GM12872 (cell line): ENCODE results near the gene LARGE1.

Experiments
- TF ChIP-seq, protein P1 (sequence below): IDR thresholded peaks from 3 replicates; pipeline ENCODE4 v1.5.1; 2011; ENCODE audit warnings: low read depth, mild to moderate bottlenecking, low read length, moderate library complexity; ENCODE audit not compliant: insufficient read depth

Gene LARGE1

DNA sequence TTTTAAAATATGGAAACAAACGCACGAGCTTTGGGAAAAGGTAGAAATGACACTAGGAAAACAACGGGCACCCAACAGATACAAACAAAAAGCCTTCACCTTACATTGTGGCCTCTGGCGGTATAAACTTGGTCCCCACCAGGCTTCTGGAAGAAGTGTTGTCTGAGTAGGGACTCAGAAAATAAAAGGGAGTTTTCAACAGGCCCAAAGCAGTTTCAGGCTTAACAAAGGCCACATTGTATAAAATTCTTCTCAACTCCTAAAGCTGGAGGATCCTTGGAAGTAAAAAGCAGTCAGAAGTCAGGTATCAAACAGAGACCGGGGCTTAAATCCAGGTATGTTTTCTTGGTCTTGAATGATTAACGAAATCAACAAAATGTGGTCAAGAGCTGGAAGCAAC, 61.0 kb downstream of the LARGE1 start:
- TF ChIP-seq, protein P1, sequence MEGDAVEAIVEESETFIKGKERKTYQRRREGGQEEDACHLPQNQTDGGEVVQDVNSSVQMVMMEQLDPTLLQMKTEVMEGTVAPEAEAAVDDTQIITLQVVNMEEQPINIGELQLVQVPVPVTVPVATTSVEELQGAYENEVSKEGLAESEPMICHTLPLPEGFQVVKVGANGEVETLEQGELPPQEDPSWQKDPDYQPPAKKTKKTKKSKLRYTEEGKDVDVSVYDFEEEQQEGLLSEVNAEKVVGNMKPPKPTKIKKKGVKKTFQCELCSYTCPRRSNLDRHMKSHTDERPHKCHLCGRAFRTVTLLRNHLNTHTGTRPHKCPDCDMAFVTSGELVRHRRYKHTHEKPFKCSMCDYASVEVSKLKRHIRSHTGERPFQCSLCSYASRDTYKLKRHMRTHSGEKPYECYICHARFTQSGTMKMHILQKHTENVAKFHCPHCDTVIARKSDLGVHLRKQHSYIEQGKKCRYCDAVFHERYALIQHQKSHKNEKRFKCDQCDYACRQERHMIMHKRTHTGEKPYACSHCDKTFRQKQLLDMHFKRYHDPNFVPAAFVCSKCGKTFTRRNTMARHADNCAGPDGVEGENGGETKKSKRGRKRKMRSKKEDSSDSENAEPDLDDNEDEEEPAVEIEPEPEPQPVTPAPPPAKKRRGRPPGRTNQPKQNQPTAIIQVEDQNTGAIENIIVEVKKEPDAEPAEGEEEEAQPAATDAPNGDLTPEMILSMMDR, result no peak

DNA sequence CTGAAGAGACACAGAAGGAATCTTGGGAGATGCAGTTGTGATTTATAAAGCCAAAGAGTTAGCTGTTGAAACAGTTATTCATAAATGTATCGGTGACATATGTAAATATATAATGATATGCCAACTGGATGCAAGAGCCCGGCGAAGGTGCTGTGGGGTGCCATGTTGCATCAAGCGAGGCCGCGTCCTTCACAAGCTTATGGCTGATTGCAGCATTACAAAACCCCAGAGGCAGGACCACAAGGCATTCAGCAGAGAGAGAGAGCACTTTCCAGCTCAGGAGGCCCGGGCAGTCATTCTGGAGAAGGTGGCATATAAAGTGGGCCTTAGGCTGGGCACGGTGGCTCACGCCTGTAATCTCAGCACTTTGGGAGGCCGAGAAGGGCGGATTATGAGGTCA, 65.6 kb downstream of the LARGE1 start:
- TF ChIP-seq, protein P1, result no peak

GRCh38 chr22:33853200-33854097, 66.8 kb downstream of the LARGE1 start:
- TF ChIP-seq, protein P1, result no peak

DNA sequence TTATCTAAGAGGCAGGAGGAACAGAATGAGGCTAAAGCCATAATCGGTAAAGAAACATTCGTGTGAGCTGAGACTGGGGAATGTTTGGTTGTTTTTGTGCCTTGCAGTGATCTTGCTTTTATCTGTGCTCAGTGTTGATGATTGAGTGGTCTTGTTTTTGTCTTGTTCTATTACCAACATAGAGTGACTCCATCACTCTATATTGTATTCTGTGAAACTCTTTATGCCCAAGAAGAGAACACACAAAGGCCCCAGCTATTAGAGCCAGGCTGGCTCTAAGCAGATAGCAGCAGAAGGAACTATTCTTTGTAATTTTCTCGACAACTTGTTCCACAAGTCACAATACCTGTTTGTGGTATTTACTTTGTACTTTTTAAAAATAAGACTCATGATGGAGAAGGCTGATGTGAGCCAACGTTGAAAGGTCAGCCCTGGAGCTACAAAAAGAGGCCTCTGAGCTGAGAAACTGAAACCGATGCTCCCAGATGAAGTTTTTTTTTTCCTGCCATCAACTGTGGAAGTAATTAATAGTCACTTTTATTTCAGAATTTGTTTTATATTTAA, 68.4 kb downstream of the LARGE1 start:
- TF ChIP-seq, protein P1, result no peak

DNA sequence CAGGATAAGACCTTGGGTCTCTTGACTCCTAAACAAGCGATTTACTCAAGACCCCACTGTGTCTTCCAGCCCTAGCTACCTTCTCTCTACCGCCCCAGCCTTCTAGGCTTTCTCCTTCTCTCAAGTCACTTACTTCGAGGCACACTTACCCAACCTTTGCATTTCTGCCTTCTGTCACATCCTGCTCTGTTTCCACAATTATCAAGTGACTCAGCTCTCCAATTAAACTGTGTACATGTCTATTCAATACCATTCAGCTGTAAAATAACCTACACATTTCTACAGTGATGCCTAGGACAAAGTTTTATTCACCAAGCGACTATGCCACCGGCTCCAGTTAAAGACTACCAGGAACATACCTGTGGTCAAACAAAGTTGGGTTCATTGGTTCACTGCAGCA, 69.0 kb downstream of the LARGE1 start:
- TF ChIP-seq, protein P1, result no peak

- TF ChIP-seq, protein P1, result no peak
Observed at GRCh38 chr22:33850724-33851123, 69.6 kb downstream of the LARGE1 start.

- TF ChIP-seq, protein P1, result no peak
Observed at GRCh38 chr22:33850193-33850592, 70.1 kb downstream of the LARGE1 start.
